Measurements from ENCODE around the gene MRFAP1L1.
A peak's percentile ranks its signal among the peaks of the same experiment; 100 is the strongest.
"Not testable (repeated sequence)": the region's sequence is repeated elsewhere in the genome, so short reads cannot be mapped to it uniquely, and the experiment has no call there.

Gene MRFAP1L1

GRCh38 chr4:6734165-6734786 is 24.6 kb upstream of the MRFAP1L1 start:
- DNase-seq (ENCODE audit: low read depth): no peak

- DNase-seq (ENCODE audit: low read depth): no peak
Measured at GRCh38 chr4:6733358-6734164, 23.9 kb upstream of the MRFAP1L1 start.

DNA sequence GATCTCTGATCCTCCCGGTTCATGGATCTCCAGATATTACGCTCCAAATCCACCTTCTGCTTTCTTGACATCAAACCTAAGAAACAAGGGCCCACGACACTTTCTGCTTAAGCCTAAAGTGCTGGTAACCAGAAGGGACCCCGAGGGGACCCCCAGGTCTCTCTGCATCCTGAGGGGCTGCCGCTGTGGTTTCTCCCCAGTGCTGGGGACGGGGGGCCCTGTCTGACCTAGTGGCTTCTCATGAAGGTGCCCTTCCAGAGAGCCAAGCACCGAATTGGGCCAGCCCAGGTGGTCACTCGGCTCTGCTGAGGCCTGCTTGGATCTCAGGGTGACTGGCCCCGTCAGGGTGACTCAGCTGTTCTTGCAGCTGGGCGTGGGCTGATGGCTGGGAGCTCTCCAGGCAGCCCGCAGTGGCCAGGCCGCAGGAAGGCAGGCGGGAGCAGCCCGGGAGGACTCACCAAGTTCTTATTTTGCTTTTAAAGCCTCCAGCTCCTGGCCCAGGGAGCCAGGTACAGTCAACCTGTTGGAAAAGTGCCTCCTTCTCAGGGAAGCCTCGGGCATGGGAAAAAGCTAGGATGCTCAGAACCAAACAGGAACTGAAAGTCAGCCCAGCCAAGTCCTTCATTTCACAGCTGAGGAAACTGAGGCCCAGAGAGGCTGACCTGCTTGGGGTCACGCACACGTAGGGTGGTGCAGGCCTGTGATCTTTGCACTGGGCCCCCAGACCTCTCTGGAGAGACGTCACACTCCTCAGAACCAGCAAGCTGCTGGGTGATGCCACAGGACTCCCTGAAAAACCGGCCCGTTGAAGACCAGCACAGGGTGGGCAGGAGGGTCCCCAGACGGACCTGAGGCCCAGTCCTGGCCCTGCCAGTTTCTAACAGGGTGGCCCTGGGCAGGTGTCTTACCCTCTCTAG is 23.0 kb upstream of the MRFAP1L1 start:
- peak; percentile 95 for DNase-seq (ENCODE audit: low read depth)

DNA sequence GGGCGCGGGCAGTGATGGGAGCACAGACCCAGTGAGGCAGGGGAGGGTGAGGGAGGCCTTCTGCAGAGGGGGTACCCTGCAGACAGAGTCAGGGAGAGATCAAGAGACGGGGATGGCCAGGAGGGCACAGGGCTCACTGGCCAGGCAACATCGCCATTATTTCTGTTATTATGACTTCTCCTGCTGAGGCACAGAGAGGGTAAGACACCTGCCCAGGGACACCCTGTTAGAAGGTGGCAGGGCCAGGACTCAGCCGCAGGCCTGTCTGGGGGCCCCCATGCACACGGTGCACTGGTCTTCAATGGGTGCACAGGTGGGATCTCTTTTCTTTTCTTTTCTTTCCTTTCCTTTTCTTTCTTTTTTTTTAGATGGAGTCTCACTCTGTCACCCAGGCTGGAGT is 22.1 kb upstream of the MRFAP1L1 start:
- no peak for DNase-seq (ENCODE audit: low read depth)

GRCh38 chr4:6731318-6731675 is 21.6 kb upstream of the MRFAP1L1 start:
- no peak for DNase-seq (ENCODE audit: low read depth)

DNA sequence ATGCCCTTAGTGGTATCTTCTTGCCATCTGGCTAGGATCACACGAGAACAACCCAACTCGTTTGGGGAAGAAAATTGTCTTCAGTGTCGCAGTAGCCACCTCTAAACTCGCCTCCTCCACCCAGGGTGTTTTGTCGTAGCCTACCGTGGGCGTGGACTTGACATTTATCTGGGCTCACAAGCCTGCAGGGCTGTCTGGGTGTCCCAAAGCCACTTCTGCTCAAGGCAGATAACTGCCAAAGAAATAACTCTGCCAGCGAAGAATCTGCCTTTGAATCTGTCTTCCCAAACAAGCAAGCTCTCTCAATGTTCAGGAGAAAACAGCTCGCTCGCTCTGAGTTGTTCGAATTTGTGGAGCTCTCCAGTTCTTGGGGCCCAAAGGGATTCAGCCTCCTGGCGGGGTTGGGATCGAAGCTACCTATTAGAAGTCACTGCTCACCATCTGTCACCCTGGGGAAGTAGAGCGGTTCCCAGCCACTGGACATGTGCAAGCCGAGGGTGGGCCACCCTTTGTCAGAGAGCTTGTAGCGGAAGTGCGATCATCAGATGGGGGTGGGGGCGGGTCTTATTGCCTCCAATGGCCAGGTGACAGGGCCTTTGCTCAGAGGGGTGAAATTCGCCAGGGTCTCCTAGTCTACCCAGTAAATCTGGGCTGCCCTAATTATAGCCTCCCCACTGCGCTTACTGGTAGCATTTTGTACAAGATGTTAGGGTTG is 21.1 kb upstream of the MRFAP1L1 start:
- DNase-seq (ENCODE audit: low read depth): no peak

DNA sequence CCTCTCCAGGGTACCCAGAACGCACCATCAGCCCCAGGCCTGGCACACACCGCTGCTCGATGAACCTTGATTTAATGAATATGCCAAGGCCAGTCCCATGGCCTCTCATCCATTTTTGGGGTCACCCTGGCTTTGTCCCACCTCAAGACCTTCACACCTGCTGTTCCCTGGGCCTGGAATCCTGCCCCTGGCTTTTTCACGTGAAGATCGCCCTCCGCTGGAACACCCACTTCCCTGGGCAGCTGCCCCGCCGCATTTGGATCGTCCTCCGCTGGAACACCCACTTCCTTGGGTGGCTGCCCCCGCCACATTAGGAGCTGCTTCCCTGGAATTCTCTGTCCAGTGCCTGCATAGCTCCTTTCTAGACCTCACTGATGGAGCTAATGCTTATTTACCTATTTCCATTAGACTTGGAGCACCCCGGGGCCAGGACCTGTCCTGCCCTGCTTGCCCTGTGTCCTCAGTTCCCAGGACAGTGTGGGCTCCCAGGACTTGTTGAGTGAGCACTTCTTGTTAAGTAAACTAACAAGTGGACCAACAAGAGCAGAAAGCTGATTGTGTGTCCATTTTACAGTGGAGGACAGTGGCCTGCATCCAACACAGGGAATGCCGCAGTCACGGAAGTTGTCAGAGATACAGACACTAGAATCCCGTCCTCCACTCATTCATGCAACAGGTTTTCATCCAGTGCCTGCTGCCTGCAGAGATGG is 18.8 kb upstream of the MRFAP1L1 start:
- no peak for DNase-seq (ENCODE audit: low read depth)

GRCh38 chr4:6727943-6728250 is 18.2 kb upstream of the MRFAP1L1 start:
- DNase-seq (ENCODE audit: low read depth): peak; percentile 35

DNA sequence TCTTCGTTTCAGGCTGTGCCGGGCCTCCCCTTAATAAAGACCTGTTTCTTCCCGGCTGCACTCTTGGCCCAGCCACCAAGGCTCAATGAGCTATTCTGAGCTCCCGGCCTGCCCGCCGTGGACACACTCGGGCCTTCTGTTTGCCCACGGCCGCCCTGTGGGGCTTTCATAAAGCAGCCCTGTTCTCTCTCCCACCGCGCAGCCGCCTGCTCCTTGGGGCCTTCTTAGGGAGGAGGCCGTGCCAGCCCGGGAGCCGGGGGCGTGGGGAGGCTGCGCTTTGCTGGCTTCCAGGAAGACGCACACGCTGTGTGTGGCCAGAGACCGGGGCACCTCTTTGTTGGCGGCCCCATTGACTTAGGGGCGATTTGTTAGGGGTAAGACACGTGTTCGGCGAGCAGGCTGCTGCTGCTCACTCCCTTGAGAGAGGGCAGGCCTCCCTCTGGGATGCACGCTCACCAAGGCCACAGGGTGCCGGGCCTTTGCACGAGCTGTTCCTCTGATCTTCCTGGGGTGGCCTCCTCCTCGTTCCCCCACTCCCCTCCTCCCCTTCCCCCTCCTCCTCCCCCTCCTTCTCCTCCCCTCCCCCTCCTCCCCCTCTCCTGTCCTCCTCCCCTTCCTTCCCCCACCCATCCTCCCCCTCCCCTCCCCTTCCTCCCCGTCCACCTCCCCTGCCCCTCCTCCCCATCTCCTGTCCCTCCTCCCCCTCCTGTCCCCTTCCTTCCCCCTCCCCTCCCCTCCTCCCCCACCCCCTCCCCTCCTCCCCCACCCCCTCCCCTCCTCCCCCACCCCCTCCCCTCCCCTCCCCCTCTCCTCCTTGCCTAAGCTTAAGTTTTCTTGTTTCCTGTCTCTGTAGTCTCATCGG is 17.6 kb upstream of the MRFAP1L1 start:
- DNase-seq (ENCODE audit: low read depth): peak; percentile 30

DNA sequence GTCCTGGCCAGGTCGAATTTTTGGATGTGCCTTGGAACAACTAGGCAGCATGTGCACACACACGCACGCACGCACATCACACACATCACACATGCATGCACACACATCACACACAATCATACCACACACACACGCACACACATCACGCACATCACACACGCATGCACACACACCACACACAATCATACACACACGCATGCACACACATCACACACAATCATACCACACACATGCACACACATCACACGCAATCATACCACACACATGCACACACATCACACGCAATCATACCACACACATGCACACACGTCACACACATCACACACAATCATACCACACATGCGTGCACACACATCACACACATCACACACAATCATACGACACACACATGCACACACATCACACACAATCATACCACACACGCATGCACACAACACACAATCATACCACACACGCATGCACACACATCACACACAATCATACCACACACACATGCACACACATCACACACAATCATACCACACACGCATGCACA is 15.8 kb upstream of the MRFAP1L1 start:
- not testable (repeated sequence) for DNase-seq (ENCODE audit: low read depth)

- DNase-seq (ENCODE audit: low read depth): no peak
Measured at GRCh38 chr4:6724421-6725111, 14.9 kb upstream of the MRFAP1L1 start.

GRCh38 chr4:6723851-6724250 is 14.2 kb upstream of the MRFAP1L1 start:
- no peak for DNase-seq (ENCODE audit: low read depth)

DNA sequence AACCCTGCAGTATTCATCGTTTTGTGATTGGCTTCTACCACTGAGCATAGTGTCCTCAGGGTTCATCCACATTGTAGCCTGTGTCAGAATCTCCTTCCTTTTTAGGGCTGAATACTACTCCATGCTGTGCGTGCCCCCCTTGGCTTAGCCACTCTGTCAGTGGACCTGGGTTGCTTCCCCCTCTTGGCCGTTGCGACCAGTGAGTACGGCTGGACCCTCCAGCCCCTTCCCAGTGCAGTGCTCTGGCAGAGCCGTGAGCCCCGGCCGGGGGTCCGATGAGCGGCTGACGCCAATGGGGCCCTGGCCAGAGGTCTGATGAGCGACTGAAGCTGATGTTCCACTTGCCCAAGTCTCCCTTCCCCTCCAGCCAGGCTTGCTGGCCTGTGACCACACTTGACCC is 13.2 kb upstream of the MRFAP1L1 start:
- no peak for DNase-seq (ENCODE audit: low read depth)

GRCh38 chr4:6721121-6721520 is 11.5 kb upstream of the MRFAP1L1 start:
- DNase-seq (ENCODE audit: low read depth): no peak

DNA sequence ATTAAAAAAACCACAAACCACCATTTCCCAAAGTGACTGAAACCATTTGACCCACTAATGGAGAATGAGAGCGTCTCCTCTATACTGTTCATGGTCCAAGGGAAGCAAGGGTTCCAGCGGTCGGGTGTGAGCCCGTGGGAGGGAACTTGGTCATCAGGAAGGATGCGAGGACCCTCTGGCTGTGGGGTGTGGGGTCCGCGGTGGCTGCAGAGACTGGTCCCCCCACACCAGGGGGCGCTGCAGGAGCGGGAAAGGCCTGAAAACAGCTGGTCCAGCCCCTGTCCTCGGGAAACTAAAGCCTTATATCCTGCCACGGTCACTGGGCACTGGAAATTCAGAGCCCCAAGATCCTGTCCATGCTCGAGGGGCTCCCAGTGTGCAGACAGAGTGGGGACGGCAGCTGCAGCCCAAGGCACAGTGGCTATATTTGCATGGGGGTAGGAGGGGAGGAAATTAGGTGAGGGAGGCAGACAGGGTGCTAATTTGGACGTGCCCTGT is 10.6 kb upstream of the MRFAP1L1 start:
- peak; percentile 56 for DNase-seq (ENCODE audit: low read depth)

DNA sequence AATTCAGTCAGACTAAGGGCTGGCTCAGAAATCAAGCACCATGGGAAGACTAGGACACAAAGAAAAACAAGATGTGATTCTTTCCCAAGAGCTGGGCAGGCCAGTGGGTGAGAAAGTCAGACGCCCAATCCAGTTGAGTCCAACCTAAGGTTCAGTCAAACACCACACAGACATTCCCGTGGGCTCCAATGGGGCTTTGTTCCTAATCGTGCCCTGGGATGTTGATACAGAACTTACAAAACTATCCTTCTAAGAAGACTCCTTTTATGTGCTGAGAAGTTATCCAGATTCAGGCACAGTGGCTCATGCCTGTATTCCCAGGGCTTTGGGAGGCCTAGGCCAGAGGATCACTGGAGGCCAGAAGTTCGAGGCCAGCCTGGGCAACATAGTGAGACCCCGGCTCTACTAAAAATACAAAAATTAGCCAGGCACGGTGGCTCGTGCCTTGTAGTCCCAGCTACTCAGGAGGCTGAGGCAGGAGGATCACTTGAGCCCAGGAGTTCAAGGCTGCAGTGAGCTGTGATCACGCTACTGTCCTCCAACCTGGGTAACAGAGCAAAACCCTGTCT is 10.0 kb upstream of the MRFAP1L1 start:
- no peak for DNase-seq (ENCODE audit: low read depth)

DNA sequence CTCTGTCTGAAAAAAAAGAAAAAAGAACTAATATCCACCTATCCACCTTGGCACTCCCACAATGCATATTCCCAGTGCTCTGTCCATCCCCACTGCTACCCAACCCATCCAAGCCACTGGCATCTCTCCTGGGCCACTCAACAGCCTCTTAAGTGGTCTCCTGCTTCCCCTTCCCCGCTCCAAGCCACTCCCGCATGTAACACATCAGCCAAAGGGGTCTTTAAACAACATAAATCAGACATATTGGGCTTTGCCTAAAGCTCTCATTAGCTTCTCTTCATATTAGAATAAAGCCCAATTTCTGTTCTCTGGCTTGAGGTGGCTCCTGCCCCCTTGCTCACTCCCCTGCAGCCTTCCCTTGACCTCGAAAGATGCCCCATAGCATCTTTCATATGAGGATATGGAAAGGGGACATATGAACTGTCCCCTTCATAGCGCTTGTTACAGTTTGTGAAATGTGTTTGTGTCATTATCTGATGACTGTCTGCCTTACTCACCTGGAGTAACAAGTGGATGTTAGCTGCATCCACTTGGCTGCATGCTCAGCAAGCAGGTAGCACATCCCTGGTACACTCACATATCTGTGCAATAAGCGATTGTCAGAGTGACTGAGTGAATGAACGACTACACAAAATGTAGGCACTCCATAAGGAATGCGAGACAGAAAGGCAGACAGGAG is 9.4 kb upstream of the MRFAP1L1 start:
- no peak for DNase-seq (ENCODE audit: low read depth)

DNA sequence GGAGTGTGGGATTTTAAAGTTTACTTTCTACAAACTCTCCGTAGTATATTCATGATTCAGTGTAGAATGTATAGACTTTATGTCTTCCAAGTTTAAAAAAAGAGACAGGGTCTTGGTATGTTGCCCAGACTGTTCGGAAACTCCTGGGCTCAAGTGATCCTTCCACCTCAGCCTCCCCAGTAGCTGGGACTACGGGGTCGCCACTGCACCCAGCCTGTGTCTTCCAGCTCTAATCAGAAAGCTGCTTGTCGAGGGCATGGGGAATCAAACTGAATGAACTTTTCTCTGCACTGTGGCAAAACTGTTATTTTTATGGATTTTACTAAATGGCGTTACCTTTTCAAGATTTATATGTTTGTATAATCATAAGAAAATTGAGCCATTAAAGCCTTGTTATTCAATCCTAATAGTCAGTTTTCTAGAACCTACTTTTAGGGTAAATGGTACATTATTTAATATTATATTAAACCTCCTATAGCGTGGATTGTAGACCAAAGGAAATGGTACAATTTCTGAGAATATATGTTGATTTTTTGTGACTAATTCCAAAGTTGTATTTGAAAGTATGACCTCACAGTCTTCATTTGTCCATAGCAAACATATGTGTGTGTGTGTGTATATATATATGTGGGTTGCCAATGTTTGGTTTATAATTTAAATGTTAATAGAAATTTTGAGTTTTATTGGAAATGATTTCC is 7.4 kb upstream of the MRFAP1L1 start:
- no peak for DNase-seq (ENCODE audit: low read depth)

Data from iris pigment epithelial cell (primary cell).